SU-DHL-6 (cell line): ENCODE data around the gene INPP4B.

ENCODE experiments used
- H2AFZ ChIP-seq: fragments of 200-600 bp; sonication (generic); 2 replicates; pipeline ENCODE4 v1.6.1; 2014; ENCODE audit warnings: low read depth, mild to moderate bottlenecking, moderate library complexity, mixed read lengths, antibody characterized with exemption, low read length; ENCODE audit not compliant: severe bottlenecking
- H3F3A ChIP-seq: fragments of 200-600 bp; shearing (Covaris generic); 2 replicates; pipeline ENCODE4 v1.6.0; 2016; ENCODE audit warnings: antibody characterized with exemption, mild to moderate bottlenecking; ENCODE audit not compliant: insufficient read depth
- H3K27ac ChIP-seq: fragments of 200-600 bp; sonication (generic); 2 replicates; pipeline ENCODE4 v1.5.1; 2016; ENCODE audit warnings: low read depth, mild to moderate bottlenecking, low read length, moderate library complexity, mixed read lengths
- H3K27me3 ChIP-seq: fragments of 200-600 bp; sonication (generic), shearing (Covaris generic); 2 replicates; pipeline ENCODE4 v1.6.0; 2014; ENCODE audit warnings: mild to moderate bottlenecking, low read length
- H3K36me3 ChIP-seq: fragments of 200-600 bp; sonication (generic); 2 replicates; pipeline ENCODE4 v1.6.1; 2014; ENCODE audit warnings: mild to moderate bottlenecking, low read length, mixed read lengths
- H3K4me2 ChIP-seq: fragments of 300-600, 200-600 bp; shearing (Covaris generic), sonication (generic); 2 replicates; pipeline ENCODE4 v1.6.0; 2014; ENCODE audit warnings: low read length, low read depth, mild to moderate bottlenecking; ENCODE audit not compliant: poor library complexity, severe bottlenecking
- H3K4me3 ChIP-seq: fragments of 200-600 bp; sonication (generic); 2 replicates; pipeline ENCODE4 v1.5.1; 2014; ENCODE audit warnings: antibody characterized with exemption, low read length, mild to moderate bottlenecking, mixed read lengths; ENCODE audit not compliant: insufficient read depth, poor library complexity, severe bottlenecking
- H3K79me2 ChIP-seq: fragments of 200-600 bp; sonication (generic); 2 replicates; pipeline ENCODE4 v1.6.1; 2014; ENCODE audit warnings: mild to moderate bottlenecking, low read length, moderate library complexity; ENCODE audit not compliant: insufficient read depth
- H3K9ac ChIP-seq: fragments of 200-600 bp; sonication (generic); 2 replicates; pipeline ENCODE4 v1.7.0; 2014; ENCODE audit warnings: mild to moderate bottlenecking, low read length
- H3K9me2 ChIP-seq: fragments of 200-600 bp; sonication (generic); replicated peaks from 2 replicates; pipeline ENCODE4 v1.6.1; 2014; ENCODE audit warnings: low read length; ENCODE audit not compliant: insufficient read depth
- H3K9me3 ChIP-seq: fragments of 200-600 bp; sonication (generic); 2 replicates; pipeline ENCODE4 v1.6.1; 2014; ENCODE audit warnings: low read length, mixed read lengths; ENCODE audit not compliant: insufficient read depth
- H4K20me1 ChIP-seq: fragments of 200-600 bp; sonication (generic); 2 replicates; pipeline ENCODE4 v1.6.1; 2014; ENCODE audit warnings: low read depth, mild to moderate bottlenecking, antibody characterized with exemption, low read length, moderate library complexity, mixed read lengths
- CTCF ChIP-seq: fragments of 200-600 bp; sonication (generic); IDR thresholded peaks from one replicate; pipeline ENCODE4 v1.5.1; 2017; ENCODE audit warnings: antibody characterized with exemption, mild to moderate bottlenecking, low read length, moderate library complexity; ENCODE audit not compliant: insufficient read depth, poor library complexity, severe bottlenecking
- EZH2phosphoT487 ChIP-seq: fragments of 200-600 bp; sonication (generic), shearing (Covaris generic); conservative IDR thresholded peaks from 2 replicates; pipeline ENCODE4 v1.6.1; 2018; ENCODE audit warnings: mild to moderate bottlenecking, antibody characterized with exemption, low read length, moderate library complexity, mixed read lengths

INPP4B gene

GRCh38 chr4:142581881-142582280 lies 264.2 kb downstream of the INPP4B start:
- Histone ChIP-seq H3K27me3 (no peaks in the 10 kb centered on the region), H3K4me3 (no peak overlapping the region), H4K20me1 (no peaks in the 10 kb centered on the region), H2AFZ (no peak overlapping the region), H3K27ac (no peak overlapping the region), H3K9ac (no peak overlapping the region), H3K9me2 (no peaks in the 10 kb centered on the region), H3K4me2 (no peak overlapping the region), H3K79me2 (no peaks in the 10 kb centered on the region), H3F3A (no peaks in the 10 kb centered on the region), H3K9me3 (no peaks in the 10 kb centered on the region), H3K36me3 (no peaks in the 10 kb centered on the region)
- no peak for TF ChIP-seq CTCF
- TF ChIP-seq EZH2phosphoT487: no peak

GRCh38 chr4:142579443-142579842 lies 266.7 kb downstream of the INPP4B start:
- no peaks in the 10 kb centered on the region for H4K20me1 ChIP-seq

GRCh38 chr4:142574306-142574705 lies 271.8 kb downstream of the INPP4B start:
- Histone ChIP-seq H3K27ac (no peak overlapping the region), H3K9me2 (no peaks in the 10 kb centered on the region), H3K36me3 (no peaks in the 10 kb centered on the region), H3K27me3 (no peaks in the 10 kb centered on the region), H2AFZ (no peak overlapping the region), H4K20me1 (no peaks in the 10 kb centered on the region), H3K9ac (no peak overlapping the region), H3K4me2 (no peak overlapping the region), H3K79me2 (no peaks in the 10 kb centered on the region), H3K4me3 (no peak overlapping the region), H3K9me3 (no peaks in the 10 kb centered on the region), H3F3A (no peaks in the 10 kb centered on the region)
- TF ChIP-seq EZH2phosphoT487 (no peak), CTCF (no peak)

More at GRCh38 chr4:142579443-142579842, 266.7 kb downstream of the INPP4B start:
- Histone ChIP-seq H2AFZ (no peak overlapping the region), H3K9ac (no peak overlapping the region), H3K79me2 (no peaks in the 10 kb centered on the region), H3K27ac (no peak overlapping the region), H3K9me3 (no peaks in the 10 kb centered on the region), H3K36me3 (no peaks in the 10 kb centered on the region), H3K4me3 (no peak overlapping the region), H3K4me2 (no peak overlapping the region), H3K27me3 (no peaks in the 10 kb centered on the region), H3F3A (no peaks in the 10 kb centered on the region), H3K9me2 (no peaks in the 10 kb centered on the region)
- TF ChIP-seq CTCF (no peak), EZH2phosphoT487 (no peak)
